ENCODE data around the gene ORMDL2. TPM values are rescaled to one million over a fixed set of nuclear protein-coding genes. Genes with fewer than 3 reads are reported as not detected.

Gene ORMDL2
- total and polyA plus RNA-seq, 4 donors: 23.6 to 37.4 (median 33.6) TPM

DNA sequence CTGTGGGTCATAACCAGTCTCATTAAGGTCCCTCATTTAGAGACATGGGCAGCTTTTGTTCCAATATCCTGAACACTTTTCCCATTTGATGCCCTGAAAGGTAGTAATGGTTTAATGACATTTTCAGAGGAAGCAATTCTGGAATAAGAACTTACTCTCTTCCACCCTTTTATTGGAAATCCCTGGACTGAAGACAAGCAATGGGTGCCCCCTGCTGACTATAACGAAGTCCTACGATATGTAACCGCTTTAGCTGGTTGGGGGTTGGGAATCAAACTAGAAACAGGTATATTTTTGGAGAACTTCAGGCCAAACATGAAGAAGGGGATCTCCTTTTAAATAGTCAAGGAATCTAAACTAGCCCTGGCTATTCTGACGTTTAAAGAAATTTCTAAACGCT, 20.8 kb upstream of the ORMDL2 start:
- ATAC-seq (ENCODE audit: low FRiP score): no peak
- H3K36me3 ChIP-seq (ENCODE audit: control insufficient read depth in 1 of 2, insufficient read depth in 2 of 2, low read length in 1 of 2): peaks cover 0 to 6% of the 10 kb centered on the region in 2 donors
- intact Hi-C loops (cut with DNase I): loop anchor here (5.0 kb wide), 1 partner anchor 60 kb away; no protein-coding TSS in a partner anchor

DNA sequence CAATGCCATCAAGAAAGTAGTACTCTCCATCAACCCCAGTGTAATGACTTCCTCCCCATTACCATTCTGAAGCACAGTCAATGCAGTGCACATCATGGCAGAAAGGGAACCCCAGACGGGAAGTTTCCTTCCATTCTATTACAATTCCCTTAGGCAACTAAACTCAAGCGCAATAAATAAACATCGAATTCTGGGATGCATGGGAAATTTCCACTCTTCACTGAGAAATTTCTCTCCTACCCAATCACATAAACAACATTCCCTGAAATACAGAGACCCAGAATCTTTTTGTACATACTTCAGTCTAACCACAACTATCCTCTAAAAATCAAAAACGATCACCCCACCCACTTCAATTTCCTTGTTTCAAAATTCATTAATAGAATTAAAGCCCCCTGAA, 20.3 kb upstream of the ORMDL2 start:
- DNase-seq (no peak), ATAC-seq (ENCODE audit: low FRiP score) (no peak)
- no peaks in the 10 kb centered on the region for H3K9me3 ChIP-seq (ENCODE audit: control insufficient read depth, low read length)
- H3K4me1 ChIP-seq (ENCODE audit: control insufficient read depth in 1 of 2, insufficient read depth in 2 of 2, low read length in 2 of 2): no peaks in the 10 kb centered on the region
- no peak overlapping the region for H3K4me3 ChIP-seq (ENCODE audit: low read length in 2 of 2)
- no peak overlapping the region for H3K27ac ChIP-seq (ENCODE audit: low read depth in 1 of 2, low read length in 2 of 2)
- intact Hi-C loops (cut with DNase I): loop anchor here (5.0 kb wide), 1 partner anchor 60 kb away; no protein-coding TSS in a partner anchor
- H3K27me3 ChIP-seq (ENCODE audit: control insufficient read depth in 1 of 2, insufficient read depth in 2 of 2, low read length in 1 of 2): no peaks in the 10 kb centered on the region
- 76 to 79% methylated on average over 4 of the region's 4 CpGs for whole genome bisulfite sequencing, 2 donors
- peaks cover 0 to 4% of the 10 kb centered on the region in 2 donors for H3K36me3 ChIP-seq (ENCODE audit: control insufficient read depth in 1 of 2, insufficient read depth in 2 of 2, low read length in 1 of 2)

More for the DNA sequence above, 20.8 kb upstream of the ORMDL2 start:
- no peaks in the 10 kb centered on the region for H3K9me3 ChIP-seq (ENCODE audit: control insufficient read depth, low read length)
- no peaks in the 10 kb centered on the region for H3K27me3 ChIP-seq (ENCODE audit: control insufficient read depth in 1 of 2, insufficient read depth in 2 of 2, low read length in 1 of 2)
- H3K27ac ChIP-seq (ENCODE audit: low read depth in 1 of 2, low read length in 2 of 2): no peak overlapping the region
- H3K4me3 ChIP-seq (ENCODE audit: low read length in 2 of 2): no peak overlapping the region
- WGBS, 2 donors: 34 to 37% methylated on average over 5 of the region's 5 CpGs
- no peaks in the 10 kb centered on the region for H3K4me1 ChIP-seq (ENCODE audit: control insufficient read depth in 1 of 2, insufficient read depth in 2 of 2, low read length in 2 of 2)
- DNase-seq: no peak

DNA sequence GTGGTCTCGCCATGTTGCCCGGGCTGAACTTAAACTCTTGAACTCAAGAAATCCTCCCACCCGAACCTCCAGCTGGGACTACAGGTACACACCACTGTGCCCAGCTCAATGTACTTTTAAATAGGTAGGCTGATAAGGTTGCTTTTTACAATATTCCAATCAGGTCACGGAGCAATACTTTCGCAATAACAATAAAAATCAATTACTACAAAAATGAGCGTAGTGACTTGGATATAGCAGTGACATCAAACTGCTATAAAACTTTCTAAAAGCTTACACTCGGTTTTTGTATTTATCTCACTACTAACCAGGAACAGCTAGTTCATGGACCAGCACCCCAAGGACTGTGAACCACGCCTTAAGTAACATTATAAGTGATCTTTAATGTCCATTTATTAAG, 10.9 kb upstream of the ORMDL2 start:
- no peak overlapping the region for H3K4me3 ChIP-seq (ENCODE audit: low read length in 2 of 2)
- intact Hi-C loops (cut with DNase I): loop anchor here in 1 of 2 donors (10.0 kb wide), 1 partner anchor 142 kb away; no protein-coding TSS in a partner anchor
- no peaks in the 10 kb centered on the region for H3K27me3 ChIP-seq (ENCODE audit: control insufficient read depth in 1 of 2, insufficient read depth in 2 of 2, low read length in 1 of 2)
- no peaks in the 10 kb centered on the region for H3K9me3 ChIP-seq (ENCODE audit: control insufficient read depth, low read length)
- H3K36me3 ChIP-seq (ENCODE audit: control insufficient read depth in 1 of 2, insufficient read depth in 2 of 2, low read length in 1 of 2): no peaks in the 10 kb centered on the region
- WGBS, 2 donors: 89 to 91% methylated on average over 8 of the region's 8 CpGs
- ATAC-seq (ENCODE audit: low FRiP score) (no peak), DNase-seq (no peak)
- no peak overlapping the region for H3K27ac ChIP-seq (ENCODE audit: low read depth in 1 of 2, low read length in 2 of 2)
- H3K4me1 ChIP-seq (ENCODE audit: control insufficient read depth in 1 of 2, insufficient read depth in 2 of 2, low read length in 2 of 2): no peaks in the 10 kb centered on the region

DNA sequence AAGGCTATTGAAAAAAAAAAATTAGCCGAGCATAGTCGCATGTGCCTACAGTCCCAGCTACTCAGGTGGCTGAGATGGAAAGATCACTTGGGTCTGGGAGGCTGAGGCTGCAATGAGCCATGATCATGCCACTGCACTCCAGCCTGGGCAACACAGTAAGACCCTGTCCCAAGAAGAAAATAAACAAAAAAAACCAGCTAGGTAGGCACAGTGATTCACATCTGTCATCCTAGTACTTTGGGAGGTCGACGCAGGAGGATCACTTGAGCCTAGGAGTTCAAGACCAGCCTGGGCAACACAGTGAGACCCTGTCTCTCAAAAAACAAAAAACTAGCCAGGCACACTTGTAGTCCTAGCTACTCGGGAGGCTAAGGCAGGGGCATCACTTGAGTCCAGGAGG, 8.6 kb upstream of the ORMDL2 start:
- DNase-seq (no peak), ATAC-seq (ENCODE audit: low FRiP score) (no peak)
- Histone ChIP-seq H3K27ac (ENCODE audit: low read depth in 1 of 2, low read length in 2 of 2) (no peak overlapping the region), H3K36me3 (ENCODE audit: control insufficient read depth in 1 of 2, insufficient read depth in 2 of 2, low read length in 1 of 2) (no peaks in the 10 kb centered on the region), H3K27me3 (ENCODE audit: control insufficient read depth in 1 of 2, insufficient read depth in 2 of 2, low read length in 1 of 2) (no peaks in the 10 kb centered on the region), H3K9me3 (ENCODE audit: control insufficient read depth, low read length) (no peaks in the 10 kb centered on the region), H3K4me1 (ENCODE audit: control insufficient read depth in 1 of 2, insufficient read depth in 2 of 2, low read length in 2 of 2) (no peaks in the 10 kb centered on the region), H3K4me3 (ENCODE audit: low read length in 2 of 2) (no peak overlapping the region)
- WGBS, 2 donors: 66 to 72% methylated on average over 4 to 5 of the region's 5 CpGs
- intact Hi-C loops (cut with DNase I): loop anchor here in 1 of 2 donors (10.0 kb wide), 1 partner anchor 144 kb away; no protein-coding TSS in a partner anchor

DNA sequence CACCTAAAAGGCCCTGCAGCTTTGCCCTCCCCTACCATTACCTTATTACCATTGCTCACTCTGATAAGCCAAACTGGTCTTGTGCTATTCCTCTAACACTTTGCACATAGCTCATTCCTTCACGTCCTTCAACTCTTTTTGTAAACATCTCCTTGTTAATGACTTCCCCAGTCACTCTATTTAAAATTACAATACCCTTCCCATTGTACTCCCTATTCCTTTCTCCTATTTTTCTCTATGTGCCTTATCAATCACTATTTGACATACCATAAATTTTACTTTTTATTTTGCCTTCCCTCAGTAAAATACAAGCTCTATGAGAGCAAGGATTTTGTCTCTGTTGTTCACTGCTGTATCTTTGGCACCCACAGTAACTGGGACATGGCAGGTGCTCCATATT, 5.8 kb upstream of the ORMDL2 start:
- no peaks in the 10 kb centered on the region for H3K4me1 ChIP-seq (ENCODE audit: control insufficient read depth in 1 of 2, insufficient read depth in 2 of 2, low read length in 2 of 2)

DNA sequence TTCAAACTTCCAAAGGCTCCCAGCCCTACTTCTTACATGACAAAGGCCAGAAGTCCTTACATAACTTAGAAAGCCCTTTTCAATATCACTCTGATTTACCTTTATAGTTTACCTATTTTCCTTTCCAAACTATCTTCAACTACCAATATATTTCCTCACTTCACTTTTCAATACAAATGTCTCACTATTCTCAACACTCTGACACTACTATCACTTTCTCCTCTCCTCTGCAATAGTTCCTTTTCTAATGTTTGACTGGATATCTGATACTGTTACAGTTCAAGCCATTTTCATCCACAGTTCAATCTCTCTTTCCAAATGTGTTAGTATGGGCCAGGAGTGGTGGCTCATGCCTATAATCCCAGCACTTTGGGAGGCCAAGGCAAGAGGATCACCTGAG, 3.6 kb upstream of the ORMDL2 start:
- no peak overlapping the region for H3K27ac ChIP-seq (ENCODE audit: low read depth in 1 of 2, low read length in 2 of 2)
- H3K9me3 ChIP-seq (ENCODE audit: control insufficient read depth, low read length): no peaks in the 10 kb centered on the region
- H3K36me3 ChIP-seq (ENCODE audit: control insufficient read depth in 1 of 2, insufficient read depth in 2 of 2, low read length in 1 of 2): no peaks in the 10 kb centered on the region
- no peak overlapping the region for H3K4me3 ChIP-seq (ENCODE audit: low read length in 2 of 2)
- DNase-seq: no peak
- no peaks in the 10 kb centered on the region for H3K27me3 ChIP-seq (ENCODE audit: control insufficient read depth in 1 of 2, insufficient read depth in 2 of 2, low read length in 1 of 2)
- H3K4me1 ChIP-seq (ENCODE audit: control insufficient read depth in 1 of 2, insufficient read depth in 2 of 2, low read length in 2 of 2): no peaks in the 10 kb centered on the region
- intact Hi-C loops (cut with DNase I): no loop called here
- ATAC-seq (ENCODE audit: low FRiP score): no peak

More for the DNA sequence above, 5.8 kb upstream of the ORMDL2 start:
- no peak for ATAC-seq (ENCODE audit: low FRiP score)
- no peak for DNase-seq
- H3K27me3 ChIP-seq (ENCODE audit: control insufficient read depth in 1 of 2, insufficient read depth in 2 of 2, low read length in 1 of 2): no peaks in the 10 kb centered on the region
- intact Hi-C loops (cut with DNase I): no loop called here
- no peak overlapping the region for H3K27ac ChIP-seq (ENCODE audit: low read depth in 1 of 2, low read length in 2 of 2)
- H3K4me3 ChIP-seq (ENCODE audit: low read length in 2 of 2): no peak overlapping the region
- H3K9me3 ChIP-seq (ENCODE audit: control insufficient read depth, low read length): no peaks in the 10 kb centered on the region
- H3K36me3 ChIP-seq (ENCODE audit: control insufficient read depth in 1 of 2, insufficient read depth in 2 of 2, low read length in 1 of 2): no peaks in the 10 kb centered on the region
- WGBS, 2 donors: 13 to 16% methylated on average over 1 of the region's 1 CpG

DNA sequence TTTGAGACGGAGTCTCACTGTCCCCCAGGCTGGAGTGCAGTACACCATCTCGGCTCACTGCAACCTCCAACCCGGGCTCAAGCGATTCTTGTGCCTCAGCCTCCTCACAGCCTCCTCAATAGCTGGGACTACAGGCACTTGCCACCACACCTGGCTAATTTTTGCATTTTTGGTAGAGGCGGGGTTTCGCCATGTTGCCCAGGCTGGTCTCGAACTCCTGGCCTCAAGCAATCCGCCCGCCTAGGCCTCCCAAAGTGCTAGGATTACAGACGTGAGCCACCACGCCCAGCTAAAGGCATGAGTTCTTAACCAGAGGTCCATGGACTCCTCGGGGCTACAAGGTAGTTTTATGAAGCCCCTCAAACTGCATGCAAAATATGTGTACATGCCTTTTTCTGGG, 2.4 kb upstream of the ORMDL2 start:
- Histone ChIP-seq H3K9me3 (ENCODE audit: control insufficient read depth, low read length) (no peaks in the 10 kb centered on the region), H3K36me3 (ENCODE audit: control insufficient read depth in 1 of 2, insufficient read depth in 2 of 2, low read length in 1 of 2) (peaks cover 3 to 4% of the 10 kb centered on the region in 2 donors), H3K27me3 (ENCODE audit: control insufficient read depth in 1 of 2, insufficient read depth in 2 of 2, low read length in 1 of 2) (no peaks in the 10 kb centered on the region), H3K27ac (ENCODE audit: low read depth in 1 of 2, low read length in 2 of 2) (no peak overlapping the region), H3K4me3 (ENCODE audit: low read length in 2 of 2) (no peak overlapping the region), H3K4me1 (ENCODE audit: control insufficient read depth in 1 of 2, insufficient read depth in 2 of 2, low read length in 2 of 2) (no peaks in the 10 kb centered on the region)
- intact Hi-C loops (cut with DNase I): no loop called here
- DNase-seq (no peak), ATAC-seq (ENCODE audit: low FRiP score) (no peak)
- 78 to 81% methylated on average over 12 of the region's 12 CpGs for WGBS, 2 donors

DNA sequence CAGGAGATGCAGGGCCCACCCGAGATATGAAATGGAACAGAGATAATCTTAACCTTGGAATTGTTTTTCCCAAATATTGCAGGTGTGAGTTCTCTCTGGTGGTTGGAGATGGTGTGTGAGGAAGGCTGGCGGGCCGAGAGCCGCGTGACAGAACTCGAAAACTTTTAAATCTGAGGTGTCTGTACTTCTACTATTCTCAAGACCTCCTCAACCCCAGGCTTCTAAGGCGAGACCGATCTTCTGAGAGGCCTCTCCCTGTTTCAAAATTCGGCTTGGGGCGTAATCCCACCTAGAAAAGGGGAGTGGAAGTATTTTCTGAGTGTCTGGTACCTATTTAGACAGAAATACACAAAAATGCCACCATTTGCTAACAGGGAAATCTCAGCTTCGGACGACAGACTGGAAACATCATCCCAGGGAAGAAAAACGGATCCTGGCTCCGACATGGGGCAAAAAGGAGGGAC, 928 bp upstream of the ORMDL2 start:
- H3K4me1 ChIP-seq (ENCODE audit: control insufficient read depth in 1 of 2, insufficient read depth in 2 of 2, low read length in 2 of 2): no peaks in the 10 kb centered on the region
- intact Hi-C loops (cut with DNase I): no loop called here
- no peak for DNase-seq

DNA sequence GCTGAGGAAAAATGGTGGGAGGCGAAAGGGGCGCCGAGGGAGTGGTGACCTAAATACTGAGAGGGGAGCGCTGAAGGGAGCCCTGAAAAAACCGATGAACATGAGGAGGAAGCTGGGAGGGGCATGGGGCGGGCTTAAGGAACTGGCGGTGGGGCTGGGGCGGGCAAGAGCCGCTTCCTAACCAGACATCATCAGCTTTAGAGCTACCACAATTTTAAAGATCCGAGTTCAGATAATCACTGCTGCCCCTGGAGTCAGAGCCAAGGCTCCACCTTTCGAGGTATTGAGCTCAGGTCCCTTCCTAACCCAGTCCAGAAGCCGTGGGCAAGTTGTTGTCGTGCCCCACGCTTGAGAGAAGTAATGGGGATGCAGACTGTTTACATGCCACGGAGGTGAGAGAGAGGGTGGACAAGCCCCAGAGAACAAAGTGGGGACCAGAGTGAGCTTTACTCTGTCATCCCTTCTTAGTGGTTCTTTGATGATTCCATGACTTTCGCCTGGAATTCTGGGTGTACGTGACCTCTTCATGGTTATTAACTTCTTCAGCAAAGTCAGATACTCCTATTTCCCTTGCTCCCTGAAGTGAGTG, 393 bp downstream of the ORMDL2 start:
- peak overlapping the region in 1 of 2 donors; percentile 52 for H3K27ac ChIP-seq (ENCODE audit: low read depth in 1 of 2, low read length in 2 of 2)
- H3K4me1 ChIP-seq (ENCODE audit: control insufficient read depth in 1 of 2, insufficient read depth in 2 of 2, low read length in 2 of 2): no peaks in the 10 kb centered on the region
- H3K9me3 ChIP-seq (ENCODE audit: control insufficient read depth, low read length): no peaks in the 10 kb centered on the region
- peak overlapping the region; percentile 59 to 61 for H3K4me3 ChIP-seq (ENCODE audit: low read length in 2 of 2)
- ATAC-seq (ENCODE audit: low FRiP score): peak; percentile 79
- H3K36me3 ChIP-seq (ENCODE audit: control insufficient read depth in 1 of 2, insufficient read depth in 2 of 2, low read length in 1 of 2): peaks cover 4 to 11% of the 10 kb centered on the region in 2 donors
- DNase-seq: peak in 1 of 2 donors; percentile 17
- WGBS, 2 donors: 0 to 1% methylated on average over 17 of the region's 17 CpGs
- no peaks in the 10 kb centered on the region for H3K27me3 ChIP-seq (ENCODE audit: control insufficient read depth in 1 of 2, insufficient read depth in 2 of 2, low read length in 1 of 2)
- intact Hi-C loops (cut with DNase I): no loop called here

More for the DNA sequence above, 928 bp upstream of the ORMDL2 start:
- ATAC-seq (ENCODE audit: low FRiP score): no peak
- H3K27ac ChIP-seq (ENCODE audit: low read depth in 1 of 2, low read length in 2 of 2): peak overlapping the region; percentile 11 to 62
- H3K9me3 ChIP-seq (ENCODE audit: control insufficient read depth, low read length): no peaks in the 10 kb centered on the region
- H3K4me3 ChIP-seq (ENCODE audit: low read length in 2 of 2): peak overlapping the region; percentile 83 to 92
- 0% methylated on average over 14 of the region's 14 CpGs for WGBS, 2 donors
- peaks cover 4 to 6% of the 10 kb centered on the region in 2 donors for H3K36me3 ChIP-seq (ENCODE audit: control insufficient read depth in 1 of 2, insufficient read depth in 2 of 2, low read length in 1 of 2)
- H3K27me3 ChIP-seq (ENCODE audit: control insufficient read depth in 1 of 2, insufficient read depth in 2 of 2, low read length in 1 of 2): no peaks in the 10 kb centered on the region

Data from aorta (tissue), 5 donors.